HepG2 (cell line): ENCODE measurements around the gene THSD1. TPM values are rescaled to one million over a fixed set of nuclear protein-coding genes. Genes with fewer than 3 reads are reported as not detected.

Source experiments
- ARID2 ChIP-seq: sonication (generic); formaldehyde crosslinking; IDR thresholded peaks from 2 replicates; pipeline ENCODE4 v1.8.1; 2022; ENCODE audit warnings: mild to moderate bottlenecking, missing genetic modification reagents, borderline replicate concordance
- CBX1 ChIP-seq: IDR thresholded peaks from one replicate; pipeline ENCODE4 v1.6.1; 2016; ENCODE audit warnings: antibody characterized with exemption, low read depth
- CHD2 ChIP-seq: IDR thresholded peaks from 2 replicates; pipeline ENCODE4 v1.6.1; 2011; ENCODE audit warnings: low read depth, low read length, improper control_type of control experiment
- MXI1 ChIP-seq: IDR thresholded peaks from 3 replicates; pipeline ENCODE4 v1.6.1; 2012; ENCODE audit warnings: low read depth, low read length, inconsistent platforms, borderline replicate concordance
- NR2C2 ChIP-seq: sonication (generic); formaldehyde crosslinking; IDR thresholded peaks from 2 replicates; pipeline ENCODE4 v1.4.0; 2020; ENCODE audit warnings: missing genetic modification reagents, mild to moderate bottlenecking, moderate library complexity, borderline replicate concordance
- PHB2 ChIP-seq: fragments of 450-650 bp; IDR thresholded peaks from 2 replicates; pipeline ENCODE4 v1.6.1; 2018; ENCODE audit not compliant: partially characterized antibody
- YEATS4 ChIP-seq: sonication (generic); formaldehyde crosslinking; IDR thresholded peaks from 2 replicates; pipeline ENCODE4 v1.4.0; 2020; ENCODE audit warnings: missing genetic modification reagents, borderline replicate concordance
- ZNF205 ChIP-seq: IDR thresholded peaks from 2 replicates; pipeline ENCODE4 v1.6.1; 2018; ENCODE audit warnings: missing biosample characterization, missing genetic modification reagents
- ZNF577 ChIP-seq: sonication (generic); formaldehyde crosslinking; IDR thresholded peaks from 2 replicates; pipeline ENCODE4 v1.4.0; 2020; ENCODE audit warnings: mild to moderate bottlenecking, low read depth, missing genetic modification reagents, borderline replicate concordance
- ZNF792 ChIP-seq: IDR thresholded peaks from 2 replicates; pipeline ENCODE4 v1.6.1; 2016
- polyA plus RNA-seq, 8 experiments: library from polyadenylated mRNA; depleted of rRNA in 3 of 8; stranded (reverse) in 7 of 8; unstranded in 1 of 8; fragments of >200 nt; fragmentation: Illumina TruSeq in 4 of 8; extraction: Trizol in 4 of 8; gene quantifications; 2 replicates each; pipeline versions ENCODE4 v1.2.1 to v1.2.3, GENCODE V29; 2011 to 2016; ENCODE audit warnings: low read depth in 4 of 8, missing spikeins in 1 of 8, mixed read lengths in 1 of 8; ENCODE audit not compliant: insufficient read depth in 1 of 8
- total RNA-seq, 5 experiments: library from RNA; depleted of rRNA; stranded (reverse); fragments of >200 nt; fragmentation: Illumina TruSeq; extraction: Trizol; gene quantifications; 2 replicates each; pipeline ENCODE4 v1.2.3, GENCODE V29; 2016; ENCODE audit warnings: low read depth in 1 of 5
- TF ChIP-seq, protein P1 (sequence below): sonication (generic); formaldehyde crosslinking; IDR thresholded peaks from 2 replicates; pipeline ENCODE4 v1.9.0; 2021; ENCODE audit warnings: mild to moderate bottlenecking, missing genetic modification reagents
- TF ChIP-seq, protein P2 (sequence below): sonication (generic); formaldehyde crosslinking; conservative IDR thresholded peaks from 2 replicates; pipeline ENCODE4 v1.4.0; 2020; ENCODE audit warnings: missing genetic modification reagents
- TF ChIP-seq, protein P3 (sequence below): IDR thresholded peaks from 2 replicates; pipeline ENCODE4 v1.6.1; 2016; ENCODE audit warnings: low read depth, control low read depth
- TF ChIP-seq, protein P4 (sequence below): sonication (generic); formaldehyde crosslinking; IDR thresholded peaks from 2 replicates; pipeline ENCODE4 v1.8.1; 2023; ENCODE audit warnings: mild to moderate bottlenecking, moderate library complexity, missing genetic modification reagents

Gene THSD1
- total and polyA plus RNA-seq, 2 of the 13 experiments (the other 11 are each of a cell fraction or from before 2014, with no cell fraction given): 0.11 to 0.15 TPM

DNA sequence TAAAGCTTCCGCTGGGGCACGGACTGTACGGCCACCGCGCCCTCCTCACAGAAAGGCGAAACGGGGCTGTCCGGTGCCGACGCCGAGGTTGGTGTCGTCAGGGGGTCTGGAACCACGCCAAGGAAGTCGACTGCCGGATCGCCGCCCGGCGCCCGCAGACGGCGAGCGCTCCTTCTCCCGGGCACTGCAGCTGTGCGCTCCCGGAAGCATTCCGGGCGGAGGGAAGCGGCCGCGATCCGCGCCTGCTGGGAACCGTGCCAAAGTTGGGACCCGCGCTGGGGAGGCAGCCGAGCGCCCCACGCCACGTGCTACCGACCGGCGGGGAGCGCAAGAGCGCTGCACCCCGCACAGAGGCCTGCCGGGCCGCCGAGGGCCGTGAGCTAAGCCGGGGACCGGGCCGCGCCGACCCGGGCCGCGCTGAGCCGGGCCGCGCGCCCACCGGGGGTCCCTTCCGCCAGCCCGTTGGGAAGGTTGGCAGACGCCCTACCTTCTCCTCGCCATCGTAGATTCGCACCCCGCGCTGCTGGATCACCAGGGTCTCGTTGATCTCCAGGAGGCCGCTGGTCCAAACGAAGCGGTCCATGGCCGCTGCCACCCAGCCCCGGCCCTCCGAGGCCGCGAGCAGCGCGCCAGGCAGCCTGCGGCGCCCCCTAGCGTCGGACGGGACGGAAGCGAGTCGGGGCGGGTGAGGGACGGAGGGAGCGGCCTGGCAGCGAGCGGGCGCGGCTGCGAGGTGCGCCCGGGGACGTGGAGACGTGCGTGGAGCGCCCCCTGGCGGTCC is 44.2 kb upstream of the THSD1 start, which contains the start of gene VPS36 (continued):
- TF ChIP-seq, protein P1, sequence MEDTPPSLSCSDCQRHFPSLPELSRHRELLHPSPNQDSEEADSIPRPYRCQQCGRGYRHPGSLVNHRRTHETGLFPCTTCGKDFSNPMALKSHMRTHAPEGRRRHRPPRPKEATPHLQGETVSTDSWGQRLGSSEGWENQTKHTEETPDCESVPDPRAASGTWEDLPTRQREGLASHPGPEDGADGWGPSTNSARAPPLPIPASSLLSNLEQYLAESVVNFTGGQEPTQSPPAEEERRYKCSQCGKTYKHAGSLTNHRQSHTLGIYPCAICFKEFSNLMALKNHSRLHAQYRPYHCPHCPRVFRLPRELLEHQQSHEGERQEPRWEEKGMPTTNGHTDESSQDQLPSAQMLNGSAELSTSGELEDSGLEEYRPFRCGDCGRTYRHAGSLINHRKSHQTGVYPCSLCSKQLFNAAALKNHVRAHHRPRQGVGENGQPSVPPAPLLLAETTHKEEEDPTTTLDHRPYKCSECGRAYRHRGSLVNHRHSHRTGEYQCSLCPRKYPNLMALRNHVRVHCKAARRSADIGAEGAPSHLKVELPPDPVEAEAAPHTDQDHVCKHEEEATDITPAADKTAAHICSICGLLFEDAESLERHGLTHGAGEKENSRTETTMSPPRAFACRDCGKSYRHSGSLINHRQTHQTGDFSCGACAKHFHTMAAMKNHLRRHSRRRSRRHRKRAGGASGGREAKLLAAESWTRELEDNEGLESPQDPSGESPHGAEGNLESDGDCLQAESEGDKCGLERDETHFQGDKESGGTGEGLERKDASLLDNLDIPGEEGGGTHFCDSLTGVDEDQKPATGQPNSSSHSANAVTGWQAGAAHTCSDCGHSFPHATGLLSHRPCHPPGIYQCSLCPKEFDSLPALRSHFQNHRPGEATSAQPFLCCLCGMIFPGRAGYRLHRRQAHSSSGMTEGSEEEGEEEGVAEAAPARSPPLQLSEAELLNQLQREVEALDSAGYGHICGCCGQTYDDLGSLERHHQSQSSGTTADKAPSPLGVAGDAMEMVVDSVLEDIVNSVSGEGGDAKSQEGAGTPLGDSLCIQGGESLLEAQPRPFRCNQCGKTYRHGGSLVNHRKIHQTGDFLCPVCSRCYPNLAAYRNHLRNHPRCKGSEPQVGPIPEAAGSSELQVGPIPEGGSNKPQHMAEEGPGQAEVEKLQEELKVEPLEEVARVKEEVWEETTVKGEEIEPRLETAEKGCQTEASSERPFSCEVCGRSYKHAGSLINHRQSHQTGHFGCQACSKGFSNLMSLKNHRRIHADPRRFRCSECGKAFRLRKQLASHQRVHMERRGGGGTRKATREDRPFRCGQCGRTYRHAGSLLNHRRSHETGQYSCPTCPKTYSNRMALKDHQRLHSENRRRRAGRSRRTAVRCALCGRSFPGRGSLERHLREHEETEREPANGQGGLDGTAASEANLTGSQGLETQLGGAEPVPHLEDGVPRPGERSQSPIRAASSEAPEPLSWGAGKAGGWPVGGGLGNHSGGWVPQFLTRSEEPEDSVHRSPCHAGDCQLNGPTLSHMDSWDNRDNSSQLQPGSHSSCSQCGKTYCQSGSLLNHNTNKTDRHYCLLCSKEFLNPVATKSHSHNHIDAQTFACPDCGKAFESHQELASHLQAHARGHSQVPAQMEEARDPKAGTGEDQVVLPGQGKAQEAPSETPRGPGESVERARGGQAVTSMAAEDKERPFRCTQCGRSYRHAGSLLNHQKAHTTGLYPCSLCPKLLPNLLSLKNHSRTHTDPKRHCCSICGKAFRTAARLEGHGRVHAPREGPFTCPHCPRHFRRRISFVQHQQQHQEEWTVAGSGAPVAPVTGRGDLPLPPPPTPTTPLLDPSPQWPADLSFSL (CRISPR knock-in tag): no peak
- peak; percentile 93 for TF ChIP-seq YEATS4
- TF ChIP-seq, protein P2, sequence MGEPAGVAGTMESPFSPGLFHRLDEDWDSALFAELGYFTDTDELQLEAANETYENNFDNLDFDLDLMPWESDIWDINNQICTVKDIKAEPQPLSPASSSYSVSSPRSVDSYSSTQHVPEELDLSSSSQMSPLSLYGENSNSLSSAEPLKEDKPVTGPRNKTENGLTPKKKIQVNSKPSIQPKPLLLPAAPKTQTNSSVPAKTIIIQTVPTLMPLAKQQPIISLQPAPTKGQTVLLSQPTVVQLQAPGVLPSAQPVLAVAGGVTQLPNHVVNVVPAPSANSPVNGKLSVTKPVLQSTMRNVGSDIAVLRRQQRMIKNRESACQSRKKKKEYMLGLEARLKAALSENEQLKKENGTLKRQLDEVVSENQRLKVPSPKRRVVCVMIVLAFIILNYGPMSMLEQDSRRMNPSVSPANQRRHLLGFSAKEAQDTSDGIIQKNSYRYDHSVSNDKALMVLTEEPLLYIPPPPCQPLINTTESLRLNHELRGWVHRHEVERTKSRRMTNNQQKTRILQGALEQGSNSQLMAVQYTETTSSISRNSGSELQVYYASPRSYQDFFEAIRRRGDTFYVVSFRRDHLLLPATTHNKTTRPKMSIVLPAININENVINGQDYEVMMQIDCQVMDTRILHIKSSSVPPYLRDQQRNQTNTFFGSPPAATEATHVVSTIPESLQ: no peak
- no peak for TF ChIP-seq PHB2
- TF ChIP-seq ARID2 (CRISPR knock-in tag): no peak
- TF ChIP-seq, protein P3, sequence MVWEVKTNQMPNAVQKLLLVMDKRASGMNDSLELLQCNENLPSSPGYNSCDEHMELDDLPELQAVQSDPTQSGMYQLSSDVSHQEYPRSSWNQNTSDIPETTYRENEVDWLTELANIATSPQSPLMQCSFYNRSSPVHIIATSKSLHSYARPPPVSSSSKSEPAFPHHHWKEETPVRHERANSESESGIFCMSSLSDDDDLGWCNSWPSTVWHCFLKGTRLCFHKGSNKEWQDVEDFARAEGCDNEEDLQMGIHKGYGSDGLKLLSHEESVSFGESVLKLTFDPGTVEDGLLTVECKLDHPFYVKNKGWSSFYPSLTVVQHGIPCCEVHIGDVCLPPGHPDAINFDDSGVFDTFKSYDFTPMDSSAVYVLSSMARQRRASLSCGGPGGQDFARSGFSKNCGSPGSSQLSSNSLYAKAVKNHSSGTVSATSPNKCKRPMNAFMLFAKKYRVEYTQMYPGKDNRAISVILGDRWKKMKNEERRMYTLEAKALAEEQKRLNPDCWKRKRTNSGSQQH (CRISPR knock-in tag): peak; percentile 73; the same call in 1 of the 2 replicates
- TF ChIP-seq ZNF205 (CRISPR knock-in tag): peak; percentile 40; the same call in 1 of the 2 replicates
- no peak for TF ChIP-seq ZNF577
- TF ChIP-seq CHD2: no peak
- no peak for TF ChIP-seq ZNF792 (CRISPR knock-in tag)
- TF ChIP-seq MXI1: peak; percentile 82; the same call in 1 of the 3 replicates
- TF ChIP-seq NR2C2 (CRISPR knock-in tag): peak; percentile 84
- peak; percentile 59 for TF ChIP-seq CBX1
- TF ChIP-seq, protein P4, sequence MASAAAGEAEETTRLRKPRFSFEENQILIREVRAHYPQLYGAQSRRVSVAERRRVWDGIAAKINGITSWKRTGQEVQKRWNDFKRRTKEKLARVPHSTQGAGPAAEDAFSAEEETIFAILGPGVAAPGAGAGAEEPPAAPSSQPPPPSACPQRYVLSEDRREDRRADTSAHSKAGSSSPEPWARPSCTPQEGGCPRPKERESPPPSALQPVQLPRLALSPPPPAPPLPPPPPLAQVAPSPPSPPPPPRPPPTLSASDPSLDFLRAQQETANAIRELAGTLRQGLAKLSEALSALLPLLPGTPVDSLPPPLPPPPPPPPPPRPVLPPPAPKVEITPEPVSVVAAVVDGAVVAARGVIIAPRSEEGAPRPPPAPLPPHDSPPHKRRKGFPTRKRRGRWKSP: peak; percentile 86
